Measurements from ENCODE around the gene POM121C.
"Not testable (repeated sequence)": the region's sequence is repeated elsewhere in the genome, so short reads cannot be mapped to it uniquely, and the experiment has no call there.

DNA sequence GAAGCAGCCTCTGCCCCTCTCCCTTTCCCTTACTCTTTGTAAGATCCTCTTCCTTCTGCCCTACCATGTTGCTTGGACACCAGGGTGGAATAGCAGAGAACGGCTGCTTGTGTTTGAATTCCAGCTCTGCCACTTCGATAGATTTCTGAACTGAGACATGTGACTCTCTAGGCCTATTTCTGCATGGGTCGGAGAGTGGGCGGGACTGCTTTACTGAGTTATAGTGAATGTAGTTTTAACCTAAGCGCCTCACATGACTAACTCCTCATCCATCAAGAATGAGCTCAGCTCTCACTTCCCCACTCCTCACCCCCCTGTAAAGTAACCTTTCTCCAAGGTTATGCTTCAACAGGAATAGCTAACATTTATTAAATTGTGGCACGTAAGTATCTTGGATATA, 71.9 kb downstream of the POM121C start:
- TF ChIP-seq, protein P1, sequence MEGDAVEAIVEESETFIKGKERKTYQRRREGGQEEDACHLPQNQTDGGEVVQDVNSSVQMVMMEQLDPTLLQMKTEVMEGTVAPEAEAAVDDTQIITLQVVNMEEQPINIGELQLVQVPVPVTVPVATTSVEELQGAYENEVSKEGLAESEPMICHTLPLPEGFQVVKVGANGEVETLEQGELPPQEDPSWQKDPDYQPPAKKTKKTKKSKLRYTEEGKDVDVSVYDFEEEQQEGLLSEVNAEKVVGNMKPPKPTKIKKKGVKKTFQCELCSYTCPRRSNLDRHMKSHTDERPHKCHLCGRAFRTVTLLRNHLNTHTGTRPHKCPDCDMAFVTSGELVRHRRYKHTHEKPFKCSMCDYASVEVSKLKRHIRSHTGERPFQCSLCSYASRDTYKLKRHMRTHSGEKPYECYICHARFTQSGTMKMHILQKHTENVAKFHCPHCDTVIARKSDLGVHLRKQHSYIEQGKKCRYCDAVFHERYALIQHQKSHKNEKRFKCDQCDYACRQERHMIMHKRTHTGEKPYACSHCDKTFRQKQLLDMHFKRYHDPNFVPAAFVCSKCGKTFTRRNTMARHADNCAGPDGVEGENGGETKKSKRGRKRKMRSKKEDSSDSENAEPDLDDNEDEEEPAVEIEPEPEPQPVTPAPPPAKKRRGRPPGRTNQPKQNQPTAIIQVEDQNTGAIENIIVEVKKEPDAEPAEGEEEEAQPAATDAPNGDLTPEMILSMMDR (IDR thresholded peaks at IDR 0.05): not testable (repeated sequence)
- not testable (repeated sequence) for TF ChIP-seq POLR2A, POLR2AphosphoS5 (IDR thresholded peaks at IDR 0.05)
